SK-N-SH (cell line): Measurements from ENCODE around the gene SLC9A8. TPM values are rescaled to one million over a fixed set of nuclear protein-coding genes. Genes with fewer than 3 reads are reported as not detected.

Source experiments
- CTCF ChIA-PET: fragments of 300-600, 350-600 bp; formaldehyde crosslinking; extraction: SDS; loops from one replicate; lab custom pipeline; 2021; lab: Yijun Ruan, JAX
- POLR2A ChIA-PET: fragments of 350-600 bp; sonication (Branson Sonifier 250); formaldehyde crosslinking; extraction: SDS; loops from one replicate; lab custom pipeline; 2020; ENCODE audit warnings: antibody characterized with exemption, inconsistent platforms; lab: Yijun Ruan, JAX
- DNase-seq: peaks from one replicate; pipeline ENCODE4 v3.0.0; 2012
- H2AFZ ChIP-seq: fragments of 200-600 bp; sonication (generic); 2 replicates; pipeline ENCODE4 v1.8.1; 2016; ENCODE audit warnings: antibody characterized with exemption, mild to moderate bottlenecking, low read depth
- H3F3A ChIP-seq: fragments of 200-600 bp; sonication (generic); replicated peaks from 2 replicates; pipeline ENCODE3; 2016; ENCODE audit warnings: antibody characterized with exemption, mild to moderate bottlenecking; ENCODE audit not compliant: insufficient read depth
- H3K27ac ChIP-seq, 2 experiments: fragments of 200-500 bp in 1 of 2; fragments of 200-600 bp in 1 of 2; sonication (Bioruptor generic) in 1 of 2; sonication (generic), shearing (Covaris generic) in 1 of 2; 2 replicates each; pipeline versions ENCODE4 v1.5.1 to v1.6.1; 2014 to 2016; ENCODE audit warnings: low read depth in 2 of 2, inconsistent platforms in 1 of 2, low read length in 1 of 2, mild to moderate bottlenecking in 1 of 2, mixed read lengths in 1 of 2
- H3K27me3 ChIP-seq: fragments of 200-600 bp; sonication (generic), shearing (Covaris generic); 2 replicates; pipeline ENCODE4 v1.6.1; 2016; ENCODE audit warnings: mixed run types; ENCODE audit not compliant: insufficient read depth
- H3K36me3 ChIP-seq, 2 experiments: fragments of 200-500 bp in 1 of 2; fragments of 200-600 bp in 1 of 2; sonication (Bioruptor generic) in 1 of 2; sonication (generic) in 1 of 2; replicated peaks in 1 of 2; 2 replicates each; pipeline versions ENCODE3 to v1.5.1; 2014 to 2016; ENCODE audit warnings: low read length in 1 of 2, mild to moderate bottlenecking in 1 of 2; ENCODE audit not compliant: insufficient read depth in 2 of 2, control insufficient read depth in 1 of 2
- H3K4me1 ChIP-seq, 2 experiments: fragments of 200-500 bp in 1 of 2; fragments of 200-600 bp in 1 of 2; sonication (Bioruptor generic) in 1 of 2; sonication (generic), shearing (Covaris generic) in 1 of 2; 2 replicates each; pipeline versions ENCODE4 v1.5.1 to v1.6.1; 2014 to 2016; ENCODE audit warnings: low read depth in 1 of 2, low read length in 1 of 2, mixed run types in 1 of 2; ENCODE audit not compliant: insufficient read depth in 2 of 2, control insufficient read depth in 1 of 2
- H3K4me2 ChIP-seq: fragments of 200-600 bp; sonication (generic), shearing (Covaris generic); 2 replicates; pipeline ENCODE4 v1.6.1; 2017; ENCODE audit warnings: mixed run types
- H3K4me3 ChIP-seq, 2 experiments: fragments of 200-500 bp in 1 of 2; fragments of 200-600 bp in 1 of 2; sonication (Bioruptor generic) in 1 of 2; sonication (generic), shearing (Covaris generic) in 1 of 2; 2 replicates each; pipeline versions ENCODE4 v1.5.1 to v1.8.1; 2014 to 2016; ENCODE audit warnings: low read depth in 2 of 2, inconsistent platforms in 1 of 2, low read length in 1 of 2, mild to moderate bottlenecking in 1 of 2, mixed read lengths in 1 of 2, moderate library complexity in 1 of 2
- H3K79me2 ChIP-seq: fragments of 200-600 bp; sonication (generic); 2 replicates; pipeline ENCODE4 v1.8.1; 2017; ENCODE audit warnings: mild to moderate bottlenecking; ENCODE audit not compliant: insufficient read depth
- H3K9ac ChIP-seq: fragments of 200-600 bp; sonication (generic); 2 replicates; pipeline ENCODE4 v1.6.1; 2017; ENCODE audit warnings: mixed run types
- H3K9me2 ChIP-seq: fragments of 200-600 bp; sonication (generic); 2 replicates; pipeline ENCODE4 v1.6.1; 2017; ENCODE audit warnings: mixed run types
- H3K9me3 ChIP-seq: fragments of 200-600 bp; sonication (generic); 2 replicates; pipeline ENCODE4 v1.6.1; 2017; ENCODE audit warnings: mixed run types, mild to moderate bottlenecking, moderate library complexity
- H4K20me1 ChIP-seq: fragments of 200-600 bp; sonication (generic); 2 replicates; pipeline ENCODE4 v1.6.1; 2017; ENCODE audit warnings: mild to moderate bottlenecking, mixed run types; ENCODE audit not compliant: insufficient read depth
- FOXM1 ChIP-seq: IDR thresholded peaks from 2 replicates; pipeline ENCODE4 v1.4.0; 2012; ENCODE audit warnings: low read depth, mild to moderate bottlenecking
- GABPA ChIP-seq: IDR thresholded peaks from 2 replicates; pipeline ENCODE4 v1.4.0; 2012; ENCODE audit warnings: low read depth, mild to moderate bottlenecking
- JUND ChIP-seq: IDR thresholded peaks from 2 replicates; pipeline ENCODE4 v1.4.0; 2012
- MEF2A ChIP-seq: IDR thresholded peaks from 2 replicates; pipeline ENCODE4 v1.4.0; 2012; ENCODE audit warnings: low read depth, borderline replicate concordance
- PBX3 ChIP-seq: IDR thresholded peaks from 2 replicates; pipeline ENCODE4; 2012
- RAD21 ChIP-seq: IDR thresholded peaks from 2 replicates; pipeline ENCODE4 v1.6.1; 2012; ENCODE audit warnings: mild to moderate bottlenecking, low read length
- RCOR1 ChIP-seq: fragments of 150-350 bp; IDR thresholded peaks from 2 replicates; pipeline ENCODE4 v1.6.1; 2017; ENCODE audit warnings: antibody characterized with exemption, low read length
- REST ChIP-seq: IDR thresholded peaks from 2 replicates; pipeline ENCODE4 v1.6.1; 2012; ENCODE audit warnings: mild to moderate bottlenecking, low read depth, low read length, moderate library complexity
- RXRA ChIP-seq: IDR thresholded peaks from 2 replicates; pipeline ENCODE4 v1.4.0; 2012; ENCODE audit warnings: low read depth, mild to moderate bottlenecking, borderline replicate concordance
- TEAD4 ChIP-seq: IDR thresholded peaks from 2 replicates; pipeline ENCODE4 v1.4.0; 2012; ENCODE audit warnings: mild to moderate bottlenecking, borderline replicate concordance; ENCODE audit not compliant: insufficient read depth
- WGBS: methylation state at CpG from one replicate; pipeline ENCODE4 v1.1.6; 2017; ENCODE audit warnings: low lambda C conversion rate; 5-methylcytosine and 5-hydroxymethylcytosine counted together
- polyA plus RNA-seq, 3 experiments: library from polyadenylated mRNA; depleted of rRNA; stranded (reverse); fragments of >200 nt; gene quantifications; 2 replicates each; pipeline ENCODE4 v1.2.3, GENCODE V29; 2012
- TF ChIP-seq, protein P1 (sequence below): fragments of 200-600 bp; sonication (generic); IDR thresholded peaks from 2 replicates; pipeline ENCODE4 v1.6.1; 2017; ENCODE audit warnings: antibody characterized with exemption, mild to moderate bottlenecking, moderate library complexity
- TF ChIP-seq, protein P2 (sequence below): fragments of 150-350 bp; IDR thresholded peaks from 2 replicates; pipeline ENCODE4 v1.6.1; 2016; ENCODE audit warnings: mild to moderate bottlenecking, low read depth, low read length
- TF ChIP-seq, protein P3 (sequence below): IDR thresholded peaks from 2 replicates; pipeline ENCODE4 v1.4.0; 2012; ENCODE audit warnings: low read depth

The SLC9A8 gene
- polyA plus RNA-seq, 1 of the 3 experiments (the other 2 are of a cell fraction): 3.4 TPM

DNA sequence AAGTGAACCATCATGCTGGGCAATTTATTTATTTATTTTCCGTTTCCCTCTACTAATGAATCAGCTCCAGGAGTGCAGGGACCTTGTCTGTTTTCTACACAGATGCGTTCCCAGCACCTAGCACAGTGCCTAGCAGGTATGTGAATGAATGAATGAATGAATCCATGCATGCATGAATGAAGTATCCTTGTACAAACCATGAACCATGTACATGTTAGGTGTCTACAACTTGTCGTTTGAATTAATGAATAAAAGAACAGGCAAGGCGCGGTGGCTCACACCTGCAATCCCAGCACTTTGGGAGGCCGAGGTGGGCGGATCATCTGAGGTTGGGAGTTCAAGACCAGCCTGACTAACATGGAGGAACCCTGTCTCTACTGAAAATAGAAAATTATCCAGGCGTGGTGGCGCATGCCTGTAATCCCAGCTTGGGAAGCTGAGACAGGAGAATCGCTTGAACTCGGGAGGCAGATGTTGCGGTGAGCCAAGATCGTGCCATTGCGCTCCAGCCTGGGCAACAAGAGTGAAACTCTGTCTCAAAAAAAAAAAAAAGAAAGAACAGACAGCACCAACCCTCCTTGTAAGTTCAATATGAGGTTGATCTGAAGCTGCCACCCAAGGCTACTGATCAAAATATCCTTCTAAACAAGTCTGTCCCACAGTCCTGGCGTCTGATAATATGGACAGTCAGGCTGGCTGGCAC is 27.3 kb upstream of the SLC9A8 start:
- no peak for DNase-seq
- Histone ChIP-seq H3K9me3 (no peaks in the 10 kb centered on the region), H4K20me1 (no peaks in the 10 kb centered on the region), H3K4me2 (no peak overlapping the region), H3K4me3 (no peak overlapping the region), H3K36me3 (no peaks in the 10 kb centered on the region), H3K9ac (no peak overlapping the region)
- TF ChIP-seq, protein P1, sequence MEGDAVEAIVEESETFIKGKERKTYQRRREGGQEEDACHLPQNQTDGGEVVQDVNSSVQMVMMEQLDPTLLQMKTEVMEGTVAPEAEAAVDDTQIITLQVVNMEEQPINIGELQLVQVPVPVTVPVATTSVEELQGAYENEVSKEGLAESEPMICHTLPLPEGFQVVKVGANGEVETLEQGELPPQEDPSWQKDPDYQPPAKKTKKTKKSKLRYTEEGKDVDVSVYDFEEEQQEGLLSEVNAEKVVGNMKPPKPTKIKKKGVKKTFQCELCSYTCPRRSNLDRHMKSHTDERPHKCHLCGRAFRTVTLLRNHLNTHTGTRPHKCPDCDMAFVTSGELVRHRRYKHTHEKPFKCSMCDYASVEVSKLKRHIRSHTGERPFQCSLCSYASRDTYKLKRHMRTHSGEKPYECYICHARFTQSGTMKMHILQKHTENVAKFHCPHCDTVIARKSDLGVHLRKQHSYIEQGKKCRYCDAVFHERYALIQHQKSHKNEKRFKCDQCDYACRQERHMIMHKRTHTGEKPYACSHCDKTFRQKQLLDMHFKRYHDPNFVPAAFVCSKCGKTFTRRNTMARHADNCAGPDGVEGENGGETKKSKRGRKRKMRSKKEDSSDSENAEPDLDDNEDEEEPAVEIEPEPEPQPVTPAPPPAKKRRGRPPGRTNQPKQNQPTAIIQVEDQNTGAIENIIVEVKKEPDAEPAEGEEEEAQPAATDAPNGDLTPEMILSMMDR: no peak
- TF ChIP-seq, protein P2, sequence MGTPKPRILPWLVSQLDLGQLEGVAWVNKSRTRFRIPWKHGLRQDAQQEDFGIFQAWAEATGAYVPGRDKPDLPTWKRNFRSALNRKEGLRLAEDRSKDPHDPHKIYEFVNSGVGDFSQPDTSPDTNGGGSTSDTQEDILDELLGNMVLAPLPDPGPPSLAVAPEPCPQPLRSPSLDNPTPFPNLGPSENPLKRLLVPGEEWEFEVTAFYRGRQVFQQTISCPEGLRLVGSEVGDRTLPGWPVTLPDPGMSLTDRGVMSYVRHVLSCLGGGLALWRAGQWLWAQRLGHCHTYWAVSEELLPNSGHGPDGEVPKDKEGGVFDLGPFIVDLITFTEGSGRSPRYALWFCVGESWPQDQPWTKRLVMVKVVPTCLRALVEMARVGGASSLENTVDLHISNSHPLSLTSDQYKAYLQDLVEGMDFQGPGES: no peak
- TF ChIP-seq RAD21 (no peak), GABPA (no peak)
- TF ChIP-seq, all 33 proteins: peak for 0
- no peak overlapping the region for H3K27ac ChIP-seq
- CTCF ChIA-PET: interaction anchor here (1.0 to 1.8 kb wide), 3 partner anchors 9 to 244 kb away, joined by 4 to 7 read pairs (median 4); no protein-coding TSS in a partner anchor
- no peaks in the 10 kb centered on the region for H3K9me2 ChIP-seq
- no peaks in the 10 kb centered on the region for H3K27me3 ChIP-seq
- no peaks in the 10 kb centered on the region for H3K4me1 ChIP-seq
- H3K79me2 ChIP-seq: no peaks in the 10 kb centered on the region
- no peaks in the 10 kb centered on the region for H3F3A ChIP-seq
- no peak overlapping the region for H2AFZ ChIP-seq
- POLR2A ChIA-PET: no interaction called here
- 90% methylated on average over 15 of the region's 15 CpGs for WGBS

DNA sequence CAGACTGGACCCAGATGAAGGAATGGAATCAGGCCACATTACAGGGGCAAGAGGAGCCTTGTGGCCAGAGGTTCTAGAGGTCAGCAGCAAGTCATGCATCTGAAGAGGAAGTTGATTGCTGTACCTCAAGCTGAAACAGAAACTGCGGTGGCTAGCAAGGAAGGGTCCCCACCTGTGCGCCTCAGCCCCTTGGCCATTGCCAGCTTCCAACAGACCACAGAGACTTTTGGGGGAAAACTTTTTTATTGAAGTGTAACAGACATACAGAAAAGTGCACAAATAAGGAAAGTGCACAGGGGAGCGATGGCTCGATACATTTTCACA is 26.8 kb upstream of the SLC9A8 start:
- H3K27me3 ChIP-seq: no peaks in the 10 kb centered on the region
- no peak overlapping the region for H2AFZ ChIP-seq
- CTCF ChIA-PET: interaction anchor here (1.0 to 1.8 kb wide), 3 partner anchors 9 to 244 kb away, joined by 4 to 7 read pairs (median 4); no protein-coding TSS in a partner anchor
- no peak overlapping the region for H3K4me3 ChIP-seq
- no peak overlapping the region for H3K27ac ChIP-seq
- 98% methylated on average over 4 of the region's 4 CpGs for WGBS
- no peak overlapping the region for H3K4me2 ChIP-seq
- no peaks in the 10 kb centered on the region for H3F3A ChIP-seq
- no peaks in the 10 kb centered on the region for H3K79me2 ChIP-seq
- H3K36me3 ChIP-seq: no peaks in the 10 kb centered on the region
- H3K9me3 ChIP-seq: no peaks in the 10 kb centered on the region
- H3K9me2 ChIP-seq: no peaks in the 10 kb centered on the region
- H3K4me1 ChIP-seq: no peaks in the 10 kb centered on the region
- H3K9ac ChIP-seq: no peak overlapping the region
- POLR2A ChIA-PET: no interaction called here
- DNase-seq: no peak
- no peaks in the 10 kb centered on the region for H4K20me1 ChIP-seq
- TF ChIP-seq, protein P2: no peak
- TF ChIP-seq RCOR1: no peak
- TF ChIP-seq, protein P3, sequence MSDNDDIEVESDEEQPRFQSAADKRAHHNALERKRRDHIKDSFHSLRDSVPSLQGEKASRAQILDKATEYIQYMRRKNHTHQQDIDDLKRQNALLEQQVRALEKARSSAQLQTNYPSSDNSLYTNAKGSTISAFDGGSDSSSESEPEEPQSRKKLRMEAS: no peak
- TF ChIP-seq, protein P1: no peak
- TF ChIP-seq GABPA: no peak
- TF ChIP-seq FOXM1: no peak
- TF ChIP-seq RXRA: no peak
- no peak for TF ChIP-seq PBX3
- no peak for TF ChIP-seq TEAD4
- TF ChIP-seq JUND: no peak
- no peak for TF ChIP-seq REST
- no peak for TF ChIP-seq MEF2A
